Astrocyte of the cerebellum (primary cell): Measurements from ENCODE around the gene SLC22A23.

Source experiments
- DNase-seq: peaks from one replicate; pipeline ENCODE4 v3.0.0-alpha.2; 2011; ENCODE audit warnings: low read depth
- H3K4me3 ChIP-seq: 2 replicates; pipeline ENCODE4 v1.5.1; 2011; ENCODE audit warnings: mild to moderate bottlenecking, low read depth, low read length, moderate library complexity
- in situ Hi-C: cut with HindIII; loops from 2 replicates; pipeline ENCODE4 v1.10.0; 2017; ENCODE audit warnings: low sequenced_read_pairs
- TF ChIP-seq, protein P1 (sequence below): IDR thresholded peaks from 2 replicates; pipeline ENCODE4 v1.5.1; 2012; ENCODE audit warnings: low read length, low read depth, moderate library complexity, mild to moderate bottlenecking; ENCODE audit errors: missing control alignments

The SLC22A23 gene

DNA sequence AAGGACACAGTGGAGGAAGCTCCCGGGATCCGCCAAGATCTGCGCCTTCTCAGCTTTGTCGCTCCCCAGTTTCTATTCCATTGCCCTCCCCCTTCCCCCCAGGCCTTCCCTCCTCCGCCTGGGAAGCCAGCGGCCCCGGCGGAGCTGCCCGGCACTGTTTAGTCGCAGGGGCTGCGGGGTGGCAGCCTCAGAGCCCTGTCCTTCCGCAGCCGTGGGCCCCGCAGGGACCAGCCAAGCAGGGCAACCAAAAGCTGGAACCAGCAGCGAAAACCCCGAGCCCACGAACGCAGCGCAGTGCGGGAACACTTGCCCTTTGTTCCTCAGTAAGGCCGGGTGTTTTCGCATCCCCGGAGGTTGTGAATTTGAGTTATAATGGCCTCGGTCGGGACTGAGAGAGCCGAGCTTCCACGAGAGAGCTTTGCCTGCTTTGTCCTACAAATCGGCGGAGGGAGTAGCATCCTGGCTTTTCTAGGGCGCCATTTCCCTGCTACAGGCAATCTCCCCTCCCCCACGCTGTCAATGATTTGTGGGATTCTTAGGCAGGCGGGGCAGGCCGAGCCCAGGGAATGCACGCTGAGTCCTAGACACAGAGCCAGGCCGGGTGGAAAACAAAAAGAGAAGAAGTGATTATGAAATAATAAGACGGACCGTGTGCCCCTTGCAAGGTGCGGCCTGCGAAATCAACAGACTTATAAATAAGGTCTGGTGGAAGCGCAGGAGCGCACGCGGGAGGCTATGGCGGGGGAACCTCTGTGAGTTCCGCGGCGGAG, 225.4 kb downstream of the SLC22A23 start:
- in situ Hi-C loops = no loop called here
- H3K4me3 ChIP-seq = peak overlapping the region; percentile 64
- DNase-seq = peak; percentile 42
- TF ChIP-seq, protein P1, sequence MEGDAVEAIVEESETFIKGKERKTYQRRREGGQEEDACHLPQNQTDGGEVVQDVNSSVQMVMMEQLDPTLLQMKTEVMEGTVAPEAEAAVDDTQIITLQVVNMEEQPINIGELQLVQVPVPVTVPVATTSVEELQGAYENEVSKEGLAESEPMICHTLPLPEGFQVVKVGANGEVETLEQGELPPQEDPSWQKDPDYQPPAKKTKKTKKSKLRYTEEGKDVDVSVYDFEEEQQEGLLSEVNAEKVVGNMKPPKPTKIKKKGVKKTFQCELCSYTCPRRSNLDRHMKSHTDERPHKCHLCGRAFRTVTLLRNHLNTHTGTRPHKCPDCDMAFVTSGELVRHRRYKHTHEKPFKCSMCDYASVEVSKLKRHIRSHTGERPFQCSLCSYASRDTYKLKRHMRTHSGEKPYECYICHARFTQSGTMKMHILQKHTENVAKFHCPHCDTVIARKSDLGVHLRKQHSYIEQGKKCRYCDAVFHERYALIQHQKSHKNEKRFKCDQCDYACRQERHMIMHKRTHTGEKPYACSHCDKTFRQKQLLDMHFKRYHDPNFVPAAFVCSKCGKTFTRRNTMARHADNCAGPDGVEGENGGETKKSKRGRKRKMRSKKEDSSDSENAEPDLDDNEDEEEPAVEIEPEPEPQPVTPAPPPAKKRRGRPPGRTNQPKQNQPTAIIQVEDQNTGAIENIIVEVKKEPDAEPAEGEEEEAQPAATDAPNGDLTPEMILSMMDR = no peak

DNA sequence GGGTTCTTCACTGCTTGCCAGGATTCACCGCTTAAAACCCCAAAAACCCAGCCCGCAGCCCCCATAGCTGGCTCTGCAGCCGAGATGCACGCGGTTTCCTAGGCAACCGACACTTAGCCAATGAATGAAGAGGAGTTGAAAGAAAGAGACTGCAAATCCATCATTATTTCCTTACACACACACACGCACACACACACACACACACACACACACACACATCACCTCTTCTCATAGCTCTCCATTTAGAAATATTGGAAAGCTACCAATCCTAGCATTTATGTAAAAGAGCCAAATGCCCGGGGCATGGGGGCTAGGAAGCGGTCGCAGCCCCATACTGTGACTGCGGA, 226.0 kb downstream of the SLC22A23 start:
- TF ChIP-seq, protein P1 = no peak
- in situ Hi-C loops = no loop called here
- DNase-seq = no peak
- peak overlapping the region; percentile 64 for H3K4me3 ChIP-seq

DNA sequence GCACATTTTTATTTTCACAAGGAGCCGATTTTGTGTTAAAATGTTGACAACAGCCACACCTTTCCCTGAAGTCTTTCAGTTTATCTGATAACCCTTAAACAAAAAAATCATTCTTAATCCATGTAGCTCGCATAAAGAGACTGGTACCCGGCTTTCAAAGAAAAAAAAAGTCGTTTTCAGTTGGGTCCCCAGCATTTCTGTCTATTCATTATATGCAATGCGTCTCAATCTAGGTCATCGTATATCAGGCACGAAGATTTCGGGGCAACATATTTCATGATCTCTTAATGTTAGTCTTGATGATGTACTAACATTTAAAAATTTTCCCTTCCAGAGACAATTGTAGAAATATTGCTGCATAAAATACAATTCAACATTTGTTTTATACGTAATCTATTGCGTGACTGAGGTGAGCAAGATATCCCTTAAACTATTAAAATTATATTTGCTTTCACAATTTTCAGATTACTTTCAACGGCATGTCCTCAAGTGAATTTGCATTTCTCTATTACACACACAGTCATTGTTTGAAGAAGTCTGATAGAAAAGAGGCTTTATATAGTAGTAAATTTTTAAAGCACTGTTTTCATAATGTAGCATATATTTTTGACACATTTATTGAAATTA, 226.5 kb downstream of the SLC22A23 start:
- DNase-seq = no peak
- in situ Hi-C loops = no loop called here
- H3K4me3 ChIP-seq = no peak overlapping the region
- TF ChIP-seq, protein P1 = no peak

DNA sequence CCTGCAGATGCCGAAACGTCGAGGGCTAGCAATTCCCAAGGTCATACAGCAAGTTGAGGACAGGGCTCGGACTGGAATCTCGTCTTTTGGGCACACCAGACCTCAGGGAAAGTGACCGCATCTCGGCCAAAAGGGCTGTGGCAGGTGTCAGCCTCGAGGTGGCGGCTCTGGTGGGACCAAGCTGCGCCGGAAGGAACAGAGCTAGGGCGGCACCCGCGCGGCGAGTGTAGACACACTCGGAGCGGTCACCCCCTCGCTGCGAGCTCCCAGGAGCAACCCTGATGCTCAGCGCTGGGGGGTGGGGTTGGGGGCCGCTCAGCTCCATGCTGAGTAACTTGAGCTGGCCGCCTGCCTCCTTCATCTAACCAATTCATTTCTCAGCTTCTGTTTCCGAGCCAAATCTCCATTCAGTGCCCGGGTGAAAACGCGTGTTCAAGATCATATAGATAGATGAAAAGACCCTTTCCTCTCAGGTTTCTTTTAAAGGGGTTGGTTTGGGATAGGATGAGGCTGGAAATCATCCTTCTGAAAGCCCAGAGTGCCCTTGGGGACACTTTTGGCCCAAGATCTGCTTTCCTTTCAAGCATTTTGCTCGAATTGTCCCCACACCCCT, 227.2 kb downstream of the SLC22A23 start:
- in situ Hi-C loops = no loop called here
- no peak overlapping the region for H3K4me3 ChIP-seq
- TF ChIP-seq, protein P1 = no peak
- no peak for DNase-seq

DNA sequence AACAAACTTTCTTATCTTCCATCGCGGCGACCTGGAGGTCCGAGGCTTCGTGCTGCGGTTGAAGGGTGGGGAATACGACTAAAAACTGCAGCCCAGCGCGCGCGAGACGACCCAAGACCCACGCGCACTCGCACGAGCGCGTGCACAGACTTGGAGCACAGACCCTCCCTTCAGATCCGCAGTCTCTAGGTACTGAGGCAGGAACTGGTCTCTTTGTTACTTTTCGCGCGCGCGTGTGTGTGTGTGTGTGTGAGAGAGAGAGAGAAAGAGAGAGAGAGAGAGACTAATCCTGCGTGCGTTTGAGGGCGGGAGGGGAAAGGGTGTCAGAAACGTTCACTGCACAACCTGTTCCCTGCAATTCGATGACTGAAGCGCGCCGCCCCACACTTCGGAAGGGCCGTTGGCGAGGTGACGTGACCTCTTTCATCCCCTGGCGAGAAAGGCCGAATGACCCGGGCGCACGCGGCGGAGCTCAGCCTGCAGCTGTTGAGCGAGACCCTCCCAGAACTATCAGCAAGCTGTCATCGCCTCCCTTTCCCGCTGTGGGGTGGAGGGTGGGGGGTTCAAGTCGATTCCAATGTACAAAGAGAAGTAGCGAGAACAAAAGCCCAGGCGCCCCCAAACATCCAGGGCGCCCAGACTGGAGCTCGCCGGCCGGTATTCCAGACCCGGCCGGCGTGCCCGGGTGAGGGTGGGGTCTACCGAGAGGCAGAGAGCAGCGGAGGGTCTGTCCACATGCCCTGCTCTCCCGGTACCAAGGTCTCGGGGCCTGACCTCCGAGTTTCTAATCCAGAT, 227.9 kb downstream of the SLC22A23 start:
- TF ChIP-seq, protein P1 = no peak
- in situ Hi-C loops = no loop called here
- no peak for DNase-seq
- H3K4me3 ChIP-seq = peak overlapping the region; percentile 19

DNA sequence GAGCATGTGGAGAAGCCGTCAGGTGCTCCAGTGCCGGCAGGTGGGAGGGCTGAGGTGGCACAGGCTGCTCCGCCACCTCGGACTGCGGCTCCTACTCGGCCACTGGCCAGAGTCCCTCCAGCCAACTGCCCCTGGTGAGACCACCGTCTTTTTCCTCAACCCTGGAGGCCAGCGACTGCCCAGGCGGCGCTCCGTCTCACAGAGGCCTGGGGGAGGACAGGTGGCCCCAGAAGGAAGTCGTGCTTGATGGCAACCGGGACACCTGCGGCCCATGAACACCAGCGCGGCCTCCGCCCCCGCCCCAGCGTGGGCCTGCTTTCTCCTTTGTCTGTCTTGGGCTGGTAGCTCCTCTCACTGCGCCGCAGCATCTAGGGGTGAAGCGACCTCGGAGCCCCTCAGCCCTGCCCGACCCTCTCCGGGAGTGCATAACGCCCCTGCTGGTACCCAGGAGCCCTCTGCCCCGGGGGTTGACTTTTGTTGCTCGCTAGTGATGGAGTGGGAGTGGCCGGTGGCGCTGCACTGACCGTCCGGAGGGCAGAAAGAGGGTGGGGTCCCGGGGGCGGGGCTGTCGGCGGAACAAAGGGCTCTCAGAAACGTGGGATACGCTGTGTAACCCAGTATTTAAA, 228.7 kb downstream of the SLC22A23 start:
- H3K4me3 ChIP-seq = peak overlapping the region; percentile 47
- DNase-seq = no peak
- in situ Hi-C loops = no loop called here
- TF ChIP-seq, protein P1 = no peak
